GM18526 (cell line): ENCODE results near the gene TUBA8.

Experiments used
- POLR2A ChIP-seq: IDR thresholded peaks from 3 replicates; pipeline ENCODE4 v1.6.1; 2011; ENCODE audit not compliant: insufficient read length; ENCODE audit errors: extremely low read depth

The TUBA8 gene

DNA sequence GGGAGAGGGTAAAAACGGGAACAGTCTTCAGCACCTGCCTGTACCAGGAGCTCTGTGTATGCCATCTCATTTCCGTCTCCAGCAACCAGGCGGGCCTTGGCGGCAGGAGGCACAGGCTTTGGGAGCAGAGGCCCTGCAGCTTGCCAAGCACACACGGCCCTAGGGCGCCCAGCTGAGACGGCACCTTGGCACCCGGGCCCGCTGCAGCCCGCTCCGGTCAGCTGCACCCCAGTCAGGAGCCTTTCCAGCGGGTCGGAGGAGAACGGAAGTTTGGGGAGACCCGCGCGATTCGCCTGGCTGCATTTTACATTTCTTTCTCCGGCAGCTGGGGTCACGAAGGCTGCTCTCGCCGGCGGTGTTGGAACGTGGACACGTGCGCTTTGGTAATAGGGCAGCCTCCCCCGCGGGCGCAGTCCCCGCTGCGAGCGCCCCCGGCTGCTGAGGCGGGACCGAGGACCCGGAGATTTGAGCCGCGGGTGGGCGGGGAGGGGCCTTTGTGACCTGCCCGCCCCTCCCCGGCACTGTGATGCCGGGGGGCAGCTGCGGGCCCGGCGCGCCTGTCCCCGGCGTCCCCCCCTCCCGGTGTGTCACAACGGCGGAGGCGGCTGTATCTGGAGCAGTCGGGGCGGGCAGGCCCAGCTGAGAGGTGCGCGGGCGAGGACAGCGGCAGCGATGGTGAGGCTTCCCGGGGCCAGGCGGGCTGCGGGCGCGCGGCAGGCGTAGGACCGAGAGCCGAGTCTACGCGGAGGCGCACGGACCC lies at the start of gene TUBA8:
Gene TUBA8, plus strand, starts transcription at position 616 of the 760 bp plus-strand sequence. Its CDS starts 57 bp downstream, at position 673.
- no peak for TF ChIP-seq POLR2A

GRCh38 chr22:18062421-18062820 lies 48.2 kb upstream of the TUBA8 start:
- no peak for TF ChIP-seq POLR2A

GRCh38 chr22:18063306-18063705 lies 47.3 kb upstream of the TUBA8 start:
- no peak for TF ChIP-seq POLR2A

- no peak for TF ChIP-seq POLR2A
Measured at GRCh38 chr22:18064636-18065035, 46.0 kb upstream of the TUBA8 start.

- TF ChIP-seq POLR2A: no peak
Measured at GRCh38 chr22:18065256-18065655, 45.4 kb upstream of the TUBA8 start.

DNA sequence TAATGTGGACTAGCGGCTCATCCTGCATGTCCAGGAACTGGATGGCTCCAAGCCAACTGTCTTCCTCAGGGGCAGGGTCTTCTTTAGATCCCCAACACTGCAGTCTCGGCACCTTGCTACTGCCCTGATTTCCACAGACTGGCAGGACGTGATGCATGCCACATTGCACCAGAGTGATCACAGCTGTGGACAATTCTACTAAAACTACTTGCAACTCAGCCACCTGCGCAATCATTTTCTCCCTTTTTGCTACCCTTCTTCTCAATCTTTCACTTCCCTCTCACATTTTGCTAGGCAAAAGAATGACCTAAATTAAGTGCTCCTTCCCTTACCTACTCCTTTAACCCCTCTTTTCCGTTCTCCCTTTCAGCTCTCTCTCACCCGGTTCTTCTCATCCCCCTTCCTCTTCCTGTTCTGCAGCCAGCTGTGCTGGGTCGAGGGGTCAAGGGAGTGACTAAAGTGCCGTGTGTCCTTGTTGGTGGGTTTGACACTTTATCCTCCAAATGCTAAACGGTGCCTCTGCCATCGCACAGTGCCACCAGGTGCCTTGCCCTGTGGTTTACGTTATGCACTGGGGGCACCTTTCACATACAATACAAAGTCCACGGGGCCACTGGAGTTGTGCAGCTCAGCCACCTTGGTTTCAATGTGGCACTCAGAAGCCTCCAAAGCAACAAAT lies 44.3 kb upstream of the TUBA8 start:
- TF ChIP-seq POLR2A: no peak

GRCh38 chr22:18067121-18067520 lies 43.5 kb upstream of the TUBA8 start:
- no peak for TF ChIP-seq POLR2A

DNA sequence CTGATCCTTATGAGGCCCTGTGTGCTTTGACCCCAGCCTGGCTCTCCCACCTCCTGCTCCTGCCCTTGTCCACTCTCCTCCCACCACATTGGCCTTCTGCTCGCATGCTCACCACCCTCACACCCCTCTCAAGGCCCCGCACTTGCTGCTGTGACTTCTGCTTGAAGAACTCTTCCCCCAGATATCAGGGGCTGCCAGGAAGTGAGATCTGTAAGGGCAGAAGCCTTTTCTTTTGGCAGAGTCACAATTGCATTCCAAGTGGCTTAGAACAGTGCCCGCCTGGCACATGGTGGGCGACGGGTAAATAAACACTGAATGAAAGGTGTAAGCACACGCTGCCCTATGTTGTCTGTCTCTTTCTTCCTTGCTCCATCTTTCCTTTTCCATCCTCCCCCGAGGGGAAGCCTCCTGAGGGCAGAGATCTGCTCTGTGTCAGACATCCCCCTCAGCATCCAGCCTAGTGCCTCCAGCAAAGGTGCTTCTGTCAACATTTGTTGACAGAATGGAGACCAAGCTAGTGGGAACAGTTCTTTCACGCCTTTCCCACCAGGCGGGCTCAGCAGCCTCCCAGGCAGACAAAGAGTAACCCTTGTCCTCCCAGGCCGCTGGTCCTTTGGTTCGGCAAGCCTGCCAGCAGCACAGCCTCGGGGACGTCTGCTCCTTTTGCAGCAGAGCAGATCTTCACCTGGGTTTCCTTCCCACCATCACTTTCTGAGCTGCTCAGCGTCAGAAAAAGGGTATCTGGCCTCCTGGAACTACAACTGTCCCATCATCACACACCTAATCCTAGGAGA lies 42.9 kb upstream of the TUBA8 start:
- TF ChIP-seq POLR2A: no peak

DNA sequence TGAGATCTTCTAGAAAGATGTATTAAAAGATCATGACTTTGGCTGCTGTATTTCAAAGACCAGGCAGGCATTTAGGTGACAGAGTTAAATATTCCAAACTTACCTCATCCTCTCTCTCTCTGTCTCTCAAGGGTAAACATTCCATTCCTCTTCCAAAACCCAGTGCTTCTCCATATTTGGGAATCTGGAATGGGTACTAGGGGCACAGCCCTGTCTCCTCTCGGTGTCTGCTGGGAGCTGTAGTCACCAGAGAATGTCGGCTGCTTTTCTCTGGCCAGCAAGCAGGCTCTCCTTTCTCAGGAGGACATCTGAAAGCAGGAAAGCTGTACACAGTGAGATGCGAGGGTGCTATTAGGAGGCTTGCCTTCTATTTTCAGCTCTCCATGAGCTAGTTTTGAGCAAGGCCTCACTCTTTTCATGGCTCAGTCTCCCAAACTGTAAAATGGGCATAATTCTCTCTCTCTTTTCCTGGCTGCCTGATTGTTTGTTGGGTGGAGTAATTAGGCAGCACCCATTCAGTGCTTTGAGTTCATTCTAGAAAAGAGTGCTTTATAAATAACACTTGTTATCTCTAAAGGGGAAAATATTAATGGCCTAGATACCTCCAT lies 42.1 kb upstream of the TUBA8 start:
- no peak for TF ChIP-seq POLR2A

DNA sequence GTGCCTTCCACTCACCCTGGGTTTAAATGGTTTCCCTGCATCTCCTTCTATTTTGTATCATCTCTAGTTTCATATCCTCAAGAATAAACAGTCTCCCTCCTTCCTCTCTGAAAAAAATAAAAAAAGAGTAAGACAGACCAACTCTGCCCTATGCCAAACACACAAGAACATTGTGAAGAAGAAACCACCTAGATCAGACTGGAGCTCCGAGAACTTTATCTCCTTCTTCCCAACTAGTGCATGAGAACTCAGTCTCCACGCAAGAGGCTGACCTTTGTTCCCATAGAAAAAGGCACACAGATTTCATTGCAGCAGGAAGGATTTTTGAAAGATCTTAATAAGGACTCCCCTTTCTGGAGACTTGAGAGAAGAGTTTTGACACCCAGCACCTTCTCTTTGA lies 41.6 kb upstream of the TUBA8 start:
- TF ChIP-seq POLR2A: no peak

DNA sequence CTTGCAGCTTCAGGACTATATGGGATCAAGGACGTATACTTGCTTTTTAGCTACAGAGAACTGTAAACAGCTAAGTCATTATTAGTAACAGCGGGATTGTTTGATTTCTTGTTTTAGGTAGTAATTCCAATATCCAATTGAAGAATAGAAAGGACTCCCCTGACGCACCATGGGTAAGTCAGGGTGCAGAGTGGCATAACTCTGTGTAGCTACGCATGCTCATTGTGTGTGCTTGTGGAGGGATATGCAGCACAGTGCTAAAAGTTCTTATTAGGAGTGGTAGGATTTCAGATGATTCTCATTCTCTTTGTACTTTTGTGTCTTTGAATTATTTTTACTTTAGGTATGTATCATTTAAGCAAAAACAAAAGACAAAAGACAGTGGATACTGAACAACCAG lies 40.6 kb upstream of the TUBA8 start:
- no peak for TF ChIP-seq POLR2A

- no peak for TF ChIP-seq POLR2A
Measured at GRCh38 chr22:18070556-18071306, 39.9 kb upstream of the TUBA8 start.

DNA sequence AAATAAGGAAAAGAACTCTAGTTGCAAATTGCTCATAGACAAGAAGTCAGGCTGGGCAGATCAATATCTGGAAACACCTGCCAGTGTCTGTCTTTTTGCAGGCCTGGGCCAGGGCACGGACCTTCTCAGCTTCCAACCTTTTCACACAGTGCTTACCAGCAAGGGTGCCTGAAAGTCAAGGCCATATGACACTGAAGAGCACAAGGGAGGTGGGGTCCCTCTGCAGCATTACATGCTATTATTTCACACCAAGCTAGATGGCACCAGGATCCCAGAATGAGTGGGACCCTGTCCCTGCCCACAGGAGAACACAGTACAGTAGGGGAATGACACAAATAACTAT lies 38.7 kb upstream of the TUBA8 start:
- no peak for TF ChIP-seq POLR2A

DNA sequence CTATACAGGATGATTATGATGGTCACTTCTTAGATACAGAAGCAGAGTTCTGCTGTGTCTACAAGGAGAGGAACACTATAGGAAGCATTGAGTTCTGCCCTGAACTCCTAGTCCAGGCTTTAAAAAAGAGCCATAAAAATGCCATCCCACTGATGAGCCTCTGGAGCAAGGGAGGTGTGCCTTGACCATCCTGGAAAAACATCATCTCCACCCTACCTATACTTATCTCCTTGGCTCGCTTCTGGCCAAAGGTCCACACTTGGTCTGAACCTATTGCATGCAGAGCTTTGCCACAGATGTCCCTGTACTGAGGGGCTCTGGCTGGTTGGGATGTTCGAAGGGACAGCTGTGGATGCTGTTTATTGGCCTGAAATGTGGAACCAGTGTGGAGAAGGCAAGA lies 37.1 kb upstream of the TUBA8 start:
- TF ChIP-seq POLR2A: no peak
